ENCODE results near the gene TSPAN18.

DNA sequence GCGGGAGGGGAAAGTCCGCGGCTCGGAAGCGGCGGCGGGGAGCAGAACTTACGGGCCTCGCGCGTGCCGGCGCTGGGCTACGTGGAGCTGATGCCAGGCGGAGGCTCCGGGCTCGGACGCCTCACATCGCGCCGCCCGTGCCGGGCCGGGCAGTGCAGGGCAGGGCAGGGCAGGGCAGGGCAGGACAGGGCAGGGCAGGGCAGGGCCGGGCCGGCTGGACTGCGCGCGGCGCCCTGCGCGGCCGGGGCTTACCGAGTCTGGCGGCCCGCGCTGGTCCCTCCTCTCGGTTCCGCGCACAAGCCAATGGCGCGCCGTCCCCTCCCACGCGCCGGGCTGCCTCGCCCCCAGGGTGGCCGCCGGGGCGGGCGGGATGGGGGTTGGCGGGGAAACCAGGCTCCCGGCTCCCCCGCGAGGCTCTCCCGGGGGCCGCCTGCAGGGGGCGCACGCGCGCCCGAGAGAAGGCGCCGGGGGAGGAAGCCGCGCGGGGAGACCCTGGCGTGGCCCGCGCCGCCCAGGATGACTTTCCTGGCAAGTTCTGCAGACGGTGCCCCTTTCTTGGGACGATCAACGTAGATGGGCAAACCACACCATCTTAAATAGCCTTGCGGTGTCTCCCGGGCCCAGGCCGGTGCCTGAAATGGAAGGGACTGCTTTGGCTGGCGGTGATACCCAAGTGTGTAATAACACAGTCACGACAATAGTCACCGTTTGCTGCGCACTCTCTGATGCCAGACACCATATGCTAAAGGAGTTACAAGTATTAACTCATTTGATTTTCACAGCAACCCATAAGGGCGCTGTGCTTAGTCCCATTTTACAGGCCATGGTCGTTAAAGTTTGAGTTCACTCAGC, 224.1 kb downstream of the TSPAN18 start, which contains the start of gene TP53I11:
- TF ChIP-seq CTCF (conservative IDR thresholded peaks at IDR 0.05; ENCODE audit: low read depth, low read length) = peak; percentile 77
- TF ChIP-seq EZH2 (IDR thresholded peaks at IDR 0.05; ENCODE audit: borderline replicate concordance, low read depth, low read length, poor library complexity, severe bottlenecking) = no peak

Measured in A673 (cell line).